Suprapubic skin (tissue), 4 donors: ENCODE data around the gene PRICKLE2.

Experiments used
- CTCF ChIP-seq, 2 donors: fragments of 200-600 bp in 1 of 2; fragments of 450-650 bp in 1 of 2; sonication (generic) in 1 of 2; IDR thresholded peaks; one replicate each; pipeline ENCODE4 v1.5.1; 2016 to 2019; ENCODE audit warnings: antibody characterized with exemption in 2 of 2, mild to moderate bottlenecking in 1 of 2, moderate library complexity in 1 of 2
- EP300 ChIP-seq: sonication (generic); formaldehyde crosslinking; IDR thresholded peaks from one replicate; pipeline ENCODE4 v1.6.1; 2017; ENCODE audit warnings: antibody characterized with exemption
- POLR2A ChIP-seq, 2 donors: fragments of 450-650 bp; IDR thresholded peaks; one replicate each; pipeline ENCODE4 v1.6.1; 2017; ENCODE audit warnings: antibody characterized with exemption in 2 of 2, mild to moderate bottlenecking in 2 of 2, moderate library complexity in 2 of 2
- POLR2AphosphoS5 ChIP-seq, 3 donors: sonication (generic); formaldehyde crosslinking; IDR thresholded peaks; one replicate each; pipeline ENCODE4 v1.6.1; 2017; ENCODE audit warnings: antibody characterized with exemption in 3 of 3

GRCh38 chr3:64145438-64145837, 79.8 kb downstream of the PRICKLE2 start:
- TF ChIP-seq POLR2A (IDR thresholded peaks at IDR 0.05) (no peak), CTCF (IDR thresholded peaks at IDR 0.05) (no peak), EP300 (no peak), POLR2AphosphoS5 (IDR thresholded peaks at IDR 0.05) (no peak)
